ENCODE measurements around the gene EML6.
A peak's percentile ranks its signal among the peaks of the same experiment; 100 is the strongest.

Gene EML6

GRCh38 chr2:54945391-54946219, 222.1 kb downstream of the EML6 start:
- DNase-seq (ENCODE audit: low read depth in 2 of 2) = peak; percentile 23 to 34

- DNase-seq (ENCODE audit: low read depth in 2 of 2) = no peak
Observed at GRCh38 chr2:54946220-54946805, 222.9 kb downstream of the EML6 start.

DNA sequence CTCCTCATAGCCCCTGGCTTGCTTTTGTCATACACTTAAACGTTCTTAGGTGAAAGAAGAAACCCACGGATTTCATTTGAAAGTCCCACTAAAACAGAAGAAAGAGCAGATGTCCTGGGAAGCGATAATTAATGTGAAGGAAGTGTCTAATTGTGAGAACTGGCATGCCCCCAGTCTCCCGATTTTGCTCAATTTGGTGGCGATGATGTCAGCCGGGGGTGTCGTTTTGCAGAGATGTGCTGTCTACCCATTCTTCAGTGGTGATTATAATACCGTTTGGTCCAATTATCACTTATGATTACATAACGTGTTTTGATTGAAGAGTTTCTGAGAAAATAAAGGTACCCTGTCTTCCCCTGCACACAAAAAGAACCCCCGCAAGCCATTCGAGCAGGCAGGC, 223.7 kb downstream of the EML6 start:
- no peak for DNase-seq (ENCODE audit: low read depth in 2 of 2)

GRCh38 chr2:54947646-54948045, 224.2 kb downstream of the EML6 start:
- no peak for DNase-seq (ENCODE audit: low read depth in 2 of 2)

DNA sequence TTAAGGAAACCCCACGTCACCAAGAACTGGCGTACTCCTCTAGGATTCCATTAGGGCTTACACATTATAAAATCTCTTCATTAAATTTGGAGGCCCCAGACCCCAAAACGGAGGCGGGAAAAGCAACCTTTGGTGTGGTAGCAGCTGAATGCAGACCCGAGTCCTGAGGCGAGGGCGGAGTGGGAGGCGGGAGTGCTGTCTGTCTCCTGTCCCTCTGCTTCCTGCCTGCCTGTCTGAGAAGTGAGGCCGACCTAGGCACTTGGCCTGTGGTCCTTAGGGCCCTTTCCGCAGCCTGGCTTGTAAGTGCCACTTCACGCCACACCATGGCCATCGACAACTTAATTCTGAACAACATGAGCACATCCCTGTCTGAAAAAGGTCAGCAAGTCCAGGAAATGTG, 224.7 kb downstream of the EML6 start:
- DNase-seq (ENCODE audit: low read depth in 2 of 2) = no peak

DNA sequence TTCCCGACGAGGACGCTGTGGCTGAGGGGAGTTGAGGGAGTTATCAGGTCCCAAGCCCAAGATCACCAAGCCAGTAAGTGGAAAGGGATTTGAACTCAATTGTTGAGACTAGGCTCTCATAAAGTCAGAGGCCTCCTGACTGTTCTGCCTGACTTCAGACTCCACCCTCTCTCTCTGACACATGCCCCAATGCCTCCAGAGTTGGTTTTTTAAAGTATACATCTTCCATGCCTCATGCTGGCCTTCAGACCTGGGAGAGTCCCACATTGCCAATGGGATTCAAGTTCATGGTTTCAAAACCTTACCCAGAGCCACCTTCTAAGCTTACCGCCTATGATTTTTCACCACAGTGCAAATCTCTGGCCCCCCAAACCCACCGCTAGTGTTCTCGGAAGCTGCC, 226.0 kb downstream of the EML6 start:
- DNase-seq (ENCODE audit: low read depth in 2 of 2) = no peak

DNA sequence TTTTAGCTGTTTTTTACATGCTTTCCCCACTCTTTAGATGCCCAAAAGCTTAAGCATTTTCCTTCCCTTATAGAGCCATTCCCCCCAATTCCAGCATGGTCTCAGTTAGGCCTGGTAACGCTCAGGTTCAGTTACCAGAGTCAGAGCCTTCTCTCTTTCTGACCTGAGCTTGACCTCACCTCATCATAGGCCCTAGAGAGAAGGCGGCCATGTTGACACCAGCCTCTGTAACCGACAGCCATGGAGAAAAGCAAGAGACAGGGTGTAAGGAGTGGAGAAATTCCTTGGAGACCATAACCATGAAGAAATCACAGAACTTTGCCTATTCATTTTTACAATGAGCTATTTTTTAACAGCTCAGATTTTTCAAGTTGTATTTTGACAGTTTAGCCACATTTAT, 227.3 kb downstream of the EML6 start:
- DNase-seq (ENCODE audit: low read depth in 2 of 2) = no peak

- DNase-seq (ENCODE audit: low read depth in 2 of 2) = no peak
Observed at GRCh38 chr2:54952425-54952824, 229.0 kb downstream of the EML6 start.

GRCh38 chr2:54952978-54953456, 229.6 kb downstream of the EML6 start:
- no peak for DNase-seq (ENCODE audit: low read depth in 2 of 2)

- DNase-seq (ENCODE audit: low read depth in 2 of 2) = no peak
Observed at GRCh38 chr2:54954158-54954557, 230.7 kb downstream of the EML6 start.

- DNase-seq (ENCODE audit: low read depth in 2 of 2) = no peak
Observed at GRCh38 chr2:54954705-54955357, 231.4 kb downstream of the EML6 start.

DNA sequence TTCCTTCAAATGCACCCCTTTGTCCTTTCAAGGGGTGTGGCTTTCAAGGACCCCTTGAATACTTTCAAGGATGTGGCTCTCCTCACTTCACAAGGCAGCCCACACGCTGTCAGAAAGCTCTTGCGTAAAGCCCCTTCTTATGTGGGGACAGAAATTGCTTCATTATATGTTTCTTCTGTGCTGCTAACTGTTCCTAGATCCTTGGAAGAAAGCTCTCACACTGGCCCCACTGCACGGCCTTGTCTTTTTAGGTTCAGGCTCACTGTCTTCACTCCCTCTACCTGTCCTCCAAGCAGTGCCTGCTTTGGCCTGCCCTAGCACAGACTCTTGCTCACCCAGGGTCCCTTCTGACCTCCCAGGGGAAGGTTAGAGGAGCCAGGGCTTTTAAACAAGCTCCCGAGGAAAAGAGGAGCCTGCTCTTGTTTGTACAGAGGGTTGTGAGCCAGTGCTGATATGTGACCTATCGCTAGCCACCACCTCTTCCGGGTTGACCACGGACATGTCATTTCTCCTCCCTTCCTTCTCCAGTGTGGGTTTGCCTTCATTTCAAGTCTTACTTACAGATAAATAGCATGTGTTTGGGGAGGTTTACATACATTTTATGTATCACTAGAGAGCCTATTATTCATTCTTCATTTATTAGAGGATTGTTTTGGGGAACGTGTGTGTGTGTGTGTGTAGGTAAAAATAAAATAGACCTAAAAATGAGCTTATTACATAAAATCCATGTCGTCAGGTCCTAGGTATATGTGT, 232.1 kb downstream of the EML6 start:
- DNase-seq (ENCODE audit: low read depth in 2 of 2) = no peak

DNA sequence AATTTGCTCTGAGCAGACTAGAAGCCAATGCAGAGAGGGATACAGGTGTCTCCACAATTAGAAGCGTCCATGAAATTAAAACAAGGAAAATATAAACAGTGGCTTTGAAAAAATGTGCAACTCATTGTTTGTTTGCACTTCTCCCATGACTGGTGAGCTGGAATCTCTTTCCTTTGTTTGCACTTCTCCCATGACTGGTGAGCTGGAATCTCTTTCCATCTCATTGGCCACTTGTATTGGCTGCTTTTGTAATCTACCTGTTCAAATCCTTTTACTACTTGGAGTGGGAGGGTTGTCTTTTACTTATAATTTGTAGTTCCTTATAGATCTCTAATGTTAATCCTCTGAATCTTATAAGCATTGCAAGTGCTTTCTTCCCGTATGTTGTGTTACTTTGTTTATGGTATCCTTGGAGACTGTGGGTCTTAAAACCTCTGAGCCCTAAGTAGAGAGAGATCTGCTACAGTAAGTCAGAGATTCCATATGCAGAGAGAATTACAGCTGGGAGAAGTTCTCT, 232.7 kb downstream of the EML6 start:
- no peak for DNase-seq (ENCODE audit: low read depth in 2 of 2)

DNA sequence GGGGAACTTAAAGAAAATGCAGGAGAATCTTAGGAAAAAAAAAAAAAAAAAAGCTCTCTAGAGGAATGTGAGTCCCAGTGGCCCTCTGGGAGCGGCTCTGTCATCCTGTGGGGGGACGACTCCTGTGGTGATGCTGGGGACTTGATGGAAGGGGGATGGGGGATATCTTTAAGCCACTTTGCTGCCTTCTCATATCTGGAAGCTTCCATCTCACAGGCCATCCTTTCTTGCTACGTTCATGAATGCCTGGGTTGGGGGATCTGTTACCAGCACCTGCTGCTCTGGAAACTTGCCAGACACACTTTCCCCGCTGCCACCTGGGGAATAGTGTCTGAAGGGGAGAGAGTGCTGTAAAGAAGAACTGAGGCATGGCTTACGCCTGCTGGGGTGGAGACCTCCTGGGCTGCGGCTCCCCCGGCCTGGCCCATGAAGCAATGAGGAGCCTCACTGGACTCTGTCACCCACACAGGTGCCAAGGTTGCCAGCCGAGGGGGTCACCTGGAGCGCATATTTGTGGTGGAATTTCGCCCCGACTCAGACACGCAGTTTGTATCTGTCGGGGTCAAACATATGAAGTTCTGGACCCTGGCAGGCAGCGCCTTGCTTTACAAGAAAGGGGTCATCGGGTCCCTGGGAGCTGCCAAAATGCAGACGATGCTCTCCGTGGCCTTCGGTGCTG, 234.0 kb downstream of the EML6 start:
- no peak for DNase-seq (ENCODE audit: low read depth in 2 of 2)

DNA sequence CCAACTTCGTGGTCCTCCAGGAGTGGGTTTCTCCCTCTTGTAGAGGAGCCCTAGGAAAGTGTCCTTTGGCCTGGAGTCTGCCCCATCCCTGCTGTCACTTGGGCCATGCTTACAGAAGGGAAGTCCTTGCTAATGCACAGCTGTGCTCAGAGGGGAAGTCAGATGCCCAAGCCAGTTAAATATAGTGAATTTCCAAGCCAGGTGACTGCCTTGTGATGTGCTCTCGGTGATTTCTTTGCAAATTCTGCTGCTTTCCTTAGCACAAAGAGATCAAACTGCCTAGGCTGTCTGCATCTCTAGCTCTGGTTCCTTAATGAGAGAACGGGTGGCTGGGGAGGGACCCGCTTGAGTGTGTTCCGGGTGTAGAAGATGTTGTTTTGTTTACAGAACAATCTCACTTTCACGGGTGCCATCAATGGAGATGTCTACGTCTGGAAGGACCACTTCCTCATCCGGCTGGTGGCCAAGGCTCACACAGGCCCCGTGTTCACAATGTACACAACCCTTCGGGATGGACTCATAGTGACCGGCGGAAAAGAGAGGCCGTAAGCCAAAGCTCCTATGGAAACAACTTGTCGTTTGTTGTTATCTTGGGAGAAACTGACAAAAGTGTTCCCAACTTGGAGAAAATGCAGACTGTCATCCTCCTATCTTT, 235.4 kb downstream of the EML6 start:
- DNase-seq (ENCODE audit: low read depth in 2 of 2) = no peak

- DNase-seq (ENCODE audit: low read depth in 2 of 2) = no peak
Observed at GRCh38 chr2:54960164-54960563, 236.7 kb downstream of the EML6 start.

- no peak for DNase-seq (ENCODE audit: low read depth in 2 of 2)
Observed at GRCh38 chr2:54962511-54962910, 239.0 kb downstream of the EML6 start.

- DNase-seq (ENCODE audit: low read depth in 2 of 2) = no peak
Observed at GRCh38 chr2:54962935-54963440, 239.5 kb downstream of the EML6 start.

- no peak for DNase-seq (ENCODE audit: low read depth in 2 of 2)
Observed at GRCh38 chr2:54963476-54963875, 240.0 kb downstream of the EML6 start.

- no peak for DNase-seq (ENCODE audit: low read depth in 2 of 2)
Observed at GRCh38 chr2:54964271-54964670, 240.8 kb downstream of the EML6 start.

DNA sequence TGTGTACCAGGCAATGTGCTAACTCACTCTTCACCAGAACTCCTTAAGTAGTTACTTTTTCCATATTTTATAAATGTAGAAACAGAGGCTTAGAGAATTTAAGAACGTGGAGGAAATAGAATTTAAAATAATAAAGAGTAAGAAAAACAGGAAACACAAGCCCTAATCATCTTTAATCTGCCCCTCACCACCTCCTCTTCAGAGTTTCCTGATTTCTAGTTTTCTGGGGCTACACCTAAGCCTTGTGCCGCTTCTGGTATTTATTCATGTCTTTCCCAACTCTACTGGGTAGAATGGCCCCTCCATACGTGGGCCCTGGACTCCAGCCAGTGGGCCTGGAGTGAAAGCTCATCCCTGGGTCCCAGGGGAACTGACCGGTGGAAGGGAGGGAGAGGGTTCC, 241.4 kb downstream of the EML6 start:
- DNase-seq (ENCODE audit: low read depth in 2 of 2) = no peak
